Measurements from ENCODE around the gene NIPA2. TPM values are rescaled to one million over a fixed set of nuclear protein-coding genes. Genes with fewer than 3 reads are reported as not detected.

NIPA2 gene
- total RNA-seq, 2 experiments from 2014 or later = 53.7 to 59.5 TPM

- H3K4me3 Mint-ChIP-seq = no peak overlapping the region
- H3K36me3 Mint-ChIP-seq (ENCODE audit: low read depth) = no peaks in the 10 kb centered on the region
- POLR2A ChIA-PET = no interaction called here
- CTCF ChIA-PET = no interaction called here
- DNase-seq (no peak), ATAC-seq (no peak)
- H3K9me3 Mint-ChIP-seq (ENCODE audit: insufficient read depth) = no peaks in the 10 kb centered on the region
- no peaks in the 10 kb centered on the region for H3K27me3 Mint-ChIP-seq (ENCODE audit: low read depth)
- no peaks in the 10 kb centered on the region for H3K4me1 Mint-ChIP-seq (ENCODE audit: low read depth)
- H3K27ac Mint-ChIP-seq = no peak overlapping the region
Observed at GRCh38 chr15:22912256-22912655, 73.8 kb downstream of the NIPA2 start.

- no peak for DNase-seq
- Mint-ChIP-seq H3K4me3 (no peak overlapping the region), H3K27ac (no peak overlapping the region), H3K36me3 (ENCODE audit: low read depth) (no peaks in the 10 kb centered on the region), H3K27me3 (ENCODE audit: low read depth) (no peaks in the 10 kb centered on the region), H3K9me3 (ENCODE audit: insufficient read depth) (no peaks in the 10 kb centered on the region), H3K4me1 (ENCODE audit: low read depth) (no peaks in the 10 kb centered on the region)
- CTCF ChIA-PET = no interaction called here
- no peak for ATAC-seq
- POLR2A ChIA-PET = no interaction called here
Observed at GRCh38 chr15:22913646-22914380, 75.3 kb downstream of the NIPA2 start.

- no peak for ATAC-seq
- no peaks in the 10 kb centered on the region for H3K36me3 Mint-ChIP-seq (ENCODE audit: low read depth)
- ChIA-PET CTCF (no interaction called here), POLR2A (no interaction called here)
- DNase-seq = no peak
- no peaks in the 10 kb centered on the region for H3K9me3 Mint-ChIP-seq (ENCODE audit: insufficient read depth)
- no peaks in the 10 kb centered on the region for H3K4me1 Mint-ChIP-seq (ENCODE audit: low read depth)
- H3K27ac Mint-ChIP-seq = no peak overlapping the region
- H3K4me3 Mint-ChIP-seq = no peak overlapping the region
- H3K27me3 Mint-ChIP-seq (ENCODE audit: low read depth) = no peaks in the 10 kb centered on the region
Observed at GRCh38 chr15:22915866-22916515, 77.5 kb downstream of the NIPA2 start.

DNA sequence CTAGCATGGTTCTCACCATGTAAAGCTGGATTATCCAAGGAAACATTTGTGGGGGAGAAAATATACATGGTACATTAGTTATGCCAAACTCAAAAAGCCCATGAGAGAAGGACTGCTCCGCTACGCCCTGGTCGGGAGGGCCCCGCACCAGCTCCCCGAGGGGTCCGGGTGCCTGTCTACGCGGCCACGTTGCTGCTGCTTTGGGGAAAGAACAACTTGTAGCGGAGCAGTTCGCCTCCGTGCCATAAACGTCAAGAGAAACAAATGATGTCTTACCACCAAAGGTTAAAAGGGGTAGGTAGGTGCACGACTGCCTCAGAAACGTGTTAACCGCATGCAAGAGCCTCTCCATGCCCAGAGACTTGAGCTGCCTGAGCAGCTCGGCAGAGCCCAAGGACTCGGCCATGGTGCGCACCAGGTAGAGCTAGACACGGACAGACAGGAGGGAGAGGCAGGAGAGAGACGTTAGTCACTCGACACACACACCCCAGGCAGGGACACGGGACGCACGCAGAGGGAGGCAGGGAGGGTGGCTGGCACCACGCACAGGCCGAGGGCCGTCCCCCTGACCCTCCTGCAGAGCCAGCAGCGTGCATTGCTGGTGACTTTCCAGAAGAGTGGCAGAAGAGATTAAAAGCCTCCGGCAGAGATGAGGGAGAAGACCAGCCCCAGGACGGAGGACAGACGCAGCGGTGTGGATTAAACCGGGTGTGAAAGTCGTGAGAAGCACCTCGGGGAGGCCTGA lies 78.3 kb downstream of the NIPA2 start:
- Mint-ChIP-seq H3K9me3 (ENCODE audit: insufficient read depth) (no peaks in the 10 kb centered on the region), H3K27ac (no peak overlapping the region), H3K4me1 (ENCODE audit: low read depth) (no peaks in the 10 kb centered on the region), H3K4me3 (no peak overlapping the region), H3K36me3 (ENCODE audit: low read depth) (no peaks in the 10 kb centered on the region), H3K27me3 (ENCODE audit: low read depth) (no peaks in the 10 kb centered on the region)
- no peak for ATAC-seq
- DNase-seq = no peak
- CTCF ChIA-PET = no interaction called here
- POLR2A ChIA-PET = no interaction called here

GRCh38 chr15:22917556-22917955 lies 79.1 kb downstream of the NIPA2 start:
- Mint-ChIP-seq H3K4me1 (ENCODE audit: low read depth) (no peaks in the 10 kb centered on the region), H3K27ac (no peak overlapping the region), H3K4me3 (no peak overlapping the region), H3K36me3 (ENCODE audit: low read depth) (no peaks in the 10 kb centered on the region), H3K27me3 (ENCODE audit: low read depth) (no peaks in the 10 kb centered on the region), H3K9me3 (ENCODE audit: insufficient read depth) (no peaks in the 10 kb centered on the region)
- ATAC-seq = no peak
- ChIA-PET POLR2A (no interaction called here), CTCF (no interaction called here)
- no peak for DNase-seq

Other genes starting within 250 kb of the NIPA2 start
- 10 to 100 TPM; 16.8 to 19.4 TPM for gene NIPA1, start 52.0 kb upstream of the NIPA2 start, total RNA-seq
- gene CYFIP1, start 141.7 kb downstream of the NIPA2 start, total RNA-seq = 1 to 10 TPM; 8.8 to 9.3 TPM
- 10 to 100 TPM; 25.3 to 27.3 TPM for gene TUBGCP5, start 200.9 kb downstream of the NIPA2 start, total RNA-seq

Data from activated CD8-positive, alpha-beta T cell treated with anti-CD3 and anti-CD28 coated beads, Interleukin-2, amount 10 ng/mL, durations not matched to agents 7 days and 5 days (primary cell).